Ishikawa (cell line): ENCODE measurements around the gene OR51A2.

Experiments used
- CEBPB ChIP-seq: IDR thresholded peaks from 2 replicates; pipeline ENCODE4 v1.6.1; 2012
- CREB1 ChIP-seq: IDR thresholded peaks from 2 replicates; pipeline ENCODE4 v1.6.1; 2012; ENCODE audit warnings: low read depth
- EGR1 ChIP-seq: IDR thresholded peaks from 2 replicates; pipeline ENCODE4 v1.6.1; 2012
- EP300 ChIP-seq: IDR thresholded peaks from 2 replicates; pipeline ENCODE4 v1.6.1; 2012; ENCODE audit warnings: borderline replicate concordance
- FOXM1 ChIP-seq: IDR thresholded peaks from 2 replicates; pipeline ENCODE4 v1.6.1; 2012; ENCODE audit warnings: low read depth, borderline replicate concordance
- NFIC ChIP-seq: IDR thresholded peaks from 2 replicates; pipeline ENCODE4 v1.6.1; 2012
- RAD21 ChIP-seq: IDR thresholded peaks from 2 replicates; pipeline ENCODE4 v1.6.1; 2012; ENCODE audit warnings: low read depth
- TAF1 ChIP-seq: IDR thresholded peaks from 2 replicates; pipeline ENCODE4 v1.6.1; 2012; ENCODE audit warnings: low read depth, mild to moderate bottlenecking
- TCF12 ChIP-seq: IDR thresholded peaks from 2 replicates; pipeline ENCODE4 v1.6.1; 2012; ENCODE audit warnings: low read depth
- TEAD4 ChIP-seq: IDR thresholded peaks from 2 replicates; pipeline ENCODE4 v1.6.1; 2012
- YY1 ChIP-seq: IDR thresholded peaks from 2 replicates; pipeline ENCODE4 v1.6.1; 2012; ENCODE audit warnings: low read depth
- ZBTB7A ChIP-seq: IDR thresholded peaks from 2 replicates; pipeline ENCODE4 v1.6.1; 2012; ENCODE audit warnings: low read depth
- TF ChIP-seq, protein P1 (sequence below): IDR thresholded peaks from 2 replicates; pipeline ENCODE4 v1.6.1; 2012
- TF ChIP-seq, protein P2 (sequence below): IDR thresholded peaks from 2 replicates; pipeline ENCODE4 v1.6.1; 2012
- TF ChIP-seq, protein P3 (sequence below): IDR thresholded peaks from 2 replicates; pipeline ENCODE4 v1.6.1; 2012; ENCODE audit warnings: low read depth, mild to moderate bottlenecking

The OR51A2 gene

DNA sequence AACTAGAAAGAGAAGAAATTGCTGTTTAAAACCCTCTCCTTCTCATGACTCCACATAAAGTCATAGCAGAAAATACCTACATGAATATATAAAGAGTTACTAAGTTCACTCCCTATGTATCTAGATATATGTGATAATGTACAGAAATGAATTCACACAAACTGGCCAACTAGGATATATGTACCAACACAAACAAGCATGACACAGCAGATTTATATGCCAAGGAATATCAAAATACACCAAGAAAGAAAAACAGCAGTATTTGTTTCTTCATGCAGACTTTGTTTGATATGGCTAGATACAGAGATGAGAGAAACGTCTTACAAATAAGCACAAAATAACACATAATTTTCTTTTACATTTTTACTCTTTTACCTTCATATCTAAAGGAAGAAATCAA, 33.2 kb downstream of the OR51A2 start:
- TF ChIP-seq CREB1: no peak
- TF ChIP-seq, protein P1, sequence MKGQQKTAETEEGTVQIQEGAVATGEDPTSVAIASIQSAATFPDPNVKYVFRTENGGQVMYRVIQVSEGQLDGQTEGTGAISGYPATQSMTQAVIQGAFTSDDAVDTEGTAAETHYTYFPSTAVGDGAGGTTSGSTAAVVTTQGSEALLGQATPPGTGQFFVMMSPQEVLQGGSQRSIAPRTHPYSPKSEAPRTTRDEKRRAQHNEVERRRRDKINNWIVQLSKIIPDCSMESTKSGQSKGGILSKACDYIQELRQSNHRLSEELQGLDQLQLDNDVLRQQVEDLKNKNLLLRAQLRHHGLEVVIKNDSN: no peak
- no peak for TF ChIP-seq EGR1
- TF ChIP-seq, protein P2, sequence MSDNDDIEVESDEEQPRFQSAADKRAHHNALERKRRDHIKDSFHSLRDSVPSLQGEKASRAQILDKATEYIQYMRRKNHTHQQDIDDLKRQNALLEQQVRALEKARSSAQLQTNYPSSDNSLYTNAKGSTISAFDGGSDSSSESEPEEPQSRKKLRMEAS: no peak
- TF ChIP-seq EP300: no peak
- no peak for TF ChIP-seq NFIC
- no peak for TF ChIP-seq CEBPB
- no peak for TF ChIP-seq FOXM1
- no peak for TF ChIP-seq YY1
- no peak for TF ChIP-seq TCF12
- TF ChIP-seq, protein P3, sequence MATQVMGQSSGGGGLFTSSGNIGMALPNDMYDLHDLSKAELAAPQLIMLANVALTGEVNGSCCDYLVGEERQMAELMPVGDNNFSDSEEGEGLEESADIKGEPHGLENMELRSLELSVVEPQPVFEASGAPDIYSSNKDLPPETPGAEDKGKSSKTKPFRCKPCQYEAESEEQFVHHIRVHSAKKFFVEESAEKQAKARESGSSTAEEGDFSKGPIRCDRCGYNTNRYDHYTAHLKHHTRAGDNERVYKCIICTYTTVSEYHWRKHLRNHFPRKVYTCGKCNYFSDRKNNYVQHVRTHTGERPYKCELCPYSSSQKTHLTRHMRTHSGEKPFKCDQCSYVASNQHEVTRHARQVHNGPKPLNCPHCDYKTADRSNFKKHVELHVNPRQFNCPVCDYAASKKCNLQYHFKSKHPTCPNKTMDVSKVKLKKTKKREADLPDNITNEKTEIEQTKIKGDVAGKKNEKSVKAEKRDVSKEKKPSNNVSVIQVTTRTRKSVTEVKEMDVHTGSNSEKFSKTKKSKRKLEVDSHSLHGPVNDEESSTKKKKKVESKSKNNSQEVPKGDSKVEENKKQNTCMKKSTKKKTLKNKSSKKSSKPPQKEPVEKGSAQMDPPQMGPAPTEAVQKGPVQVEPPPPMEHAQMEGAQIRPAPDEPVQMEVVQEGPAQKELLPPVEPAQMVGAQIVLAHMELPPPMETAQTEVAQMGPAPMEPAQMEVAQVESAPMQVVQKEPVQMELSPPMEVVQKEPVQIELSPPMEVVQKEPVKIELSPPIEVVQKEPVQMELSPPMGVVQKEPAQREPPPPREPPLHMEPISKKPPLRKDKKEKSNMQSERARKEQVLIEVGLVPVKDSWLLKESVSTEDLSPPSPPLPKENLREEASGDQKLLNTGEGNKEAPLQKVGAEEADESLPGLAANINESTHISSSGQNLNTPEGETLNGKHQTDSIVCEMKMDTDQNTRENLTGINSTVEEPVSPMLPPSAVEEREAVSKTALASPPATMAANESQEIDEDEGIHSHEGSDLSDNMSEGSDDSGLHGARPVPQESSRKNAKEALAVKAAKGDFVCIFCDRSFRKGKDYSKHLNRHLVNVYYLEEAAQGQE: no peak
- TF ChIP-seq RAD21: no peak
- TF ChIP-seq ZBTB7A: no peak
- TF ChIP-seq TEAD4: no peak

DNA sequence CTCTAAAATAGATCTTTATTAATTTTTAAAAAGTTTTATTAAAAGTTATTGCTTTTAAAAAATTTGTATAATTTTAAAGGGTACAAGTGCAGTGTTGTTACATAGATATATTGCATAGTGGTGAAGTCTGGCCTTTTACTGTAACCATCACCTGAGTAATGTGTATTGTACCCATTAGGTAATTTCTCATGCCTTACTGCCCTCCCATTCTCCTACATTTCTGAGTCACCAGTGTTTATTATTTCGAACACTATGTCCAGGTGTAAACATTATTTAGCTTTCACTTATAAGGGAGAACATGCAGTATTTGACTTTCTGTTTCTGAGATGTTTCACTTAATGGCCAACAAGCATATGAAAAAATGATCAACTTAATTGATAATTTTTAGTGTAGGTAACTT, 33.7 kb downstream of the OR51A2 start:
- TF ChIP-seq ZBTB7A (no peak), TCF12 (no peak), FOXM1 (no peak), TEAD4 (no peak)
- TF ChIP-seq, protein P2: no peak
- TF ChIP-seq, protein P3: no peak

DNA sequence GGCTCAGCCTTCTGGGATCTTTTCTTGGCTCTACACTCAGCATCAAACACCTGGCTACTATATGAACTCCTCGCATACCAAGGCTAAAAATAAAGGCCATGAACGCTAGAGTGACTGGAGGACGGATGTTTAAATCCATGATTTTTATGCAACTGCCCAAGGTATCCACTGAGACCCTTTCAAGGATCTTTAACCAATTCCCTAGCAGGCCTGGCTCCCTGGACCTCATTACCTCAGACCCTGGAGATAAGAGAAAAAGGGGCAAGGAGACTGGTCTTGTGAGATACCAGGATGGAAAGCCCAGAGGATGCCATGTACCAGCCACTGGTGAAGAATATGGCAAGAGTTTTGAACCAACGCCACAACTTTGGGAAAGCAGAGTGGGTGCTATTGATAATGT, 36.3 kb downstream of the OR51A2 start, which contains the start of gene OR51G2:
Gene OR51G2 (minus strand): TSS at position 101 of the 400 bp plus-strand sequence. CDS start 3,687 bp downstream, outside the sequence.
- TF ChIP-seq EGR1 (no peak), EP300 (no peak), ZBTB7A (no peak), CREB1 (no peak), FOXM1 (no peak), TCF12 (no peak), CEBPB (no peak), NFIC (no peak), RAD21 (no peak), TEAD4 (no peak)
- TF ChIP-seq, protein P3: no peak
- TF ChIP-seq, protein P1: no peak
- TF ChIP-seq, protein P2: no peak

DNA sequence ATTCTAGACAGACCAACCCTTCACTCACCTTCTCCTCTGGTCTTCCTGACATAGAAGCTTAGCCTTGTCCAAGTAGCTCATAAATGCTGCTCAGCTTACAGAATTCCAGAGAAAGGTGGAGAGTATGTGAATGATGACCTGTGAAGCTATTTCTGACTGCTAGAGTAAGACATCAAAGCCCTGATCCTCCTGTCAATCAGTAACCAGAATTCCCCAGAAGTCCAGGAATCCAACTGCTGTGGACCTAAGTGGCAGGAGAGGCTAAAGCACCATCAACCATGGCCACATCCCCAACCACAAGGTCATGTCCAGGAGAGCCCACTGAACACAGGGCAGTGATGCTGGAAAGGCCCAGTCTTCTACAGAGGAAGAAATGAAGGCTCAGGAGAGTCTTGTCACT, 38.9 kb downstream of the OR51A2 start:
- TF ChIP-seq ZBTB7A (no peak), CREB1 (no peak), NFIC (no peak), RAD21 (no peak), FOXM1 (no peak), TEAD4 (no peak), EGR1 (no peak), YY1 (no peak), CEBPB (no peak), EP300 (no peak), TAF1 (no peak), TCF12 (no peak)
- TF ChIP-seq, protein P2: no peak
- TF ChIP-seq, protein P3: no peak
- TF ChIP-seq, protein P1: no peak
